ENCODE data around the gene PAK6. TPM values are rescaled to one million over a fixed set of nuclear protein-coding genes. Genes with fewer than 3 reads are reported as not detected.

Gene PAK6
- total RNA-seq, result not detected in 2 replicates

GRCh38 chr15:40238532-40239403 lies at the start of gene PAK6:
TSS of gene PAK6 (plus strand) at chr15:40239063. CDS start at chr15:40264786, 25,723 bp downstream.

GRCh38 chr15:40282869-40283614 lies 44.2 kb downstream of the PAK6 start, which contains the start of gene ANKRD63:
TSS of gene ANKRD63 (minus strand) at chr15:40283064. CDS start at chr15:40282586, 478 bp downstream.

GRCh38 chr15:40307421-40308211 lies 68.8 kb downstream of the PAK6 start, which contains the start of gene PLCB2:
TSS of gene PLCB2 (minus strand) at chr15:40307935. CDS start at chr15:40307672, 263 bp downstream.

GRCh38 chr15:40323239-40323952 lies 84.5 kb downstream of the PAK6 start, which contains the start of gene INAFM2:
TSS of gene INAFM2 (plus strand) at chr15:40323692. CDS start at chr15:40324056, 364 bp downstream.

Other genes starting within 250 kb of the PAK6 start
- 163 and 166 TPM in 2 replicates for gene SRP14, start 199.9 kb upstream of the PAK6 start, total RNA-seq
- gene BMF, start 130.2 kb upstream of the PAK6 start, total RNA-seq, result 3.2 and 3.5 TPM in 2 replicates
- 10.7 and 16.3 TPM in 2 replicates for gene BUB1B, start 78.0 kb upstream of the PAK6 start, total RNA-seq
- not detected in 2 replicates for gene ANKRD63, start 44.0 kb downstream of the PAK6 start, total RNA-seq
- not detected in 2 replicates for gene PLCB2, start 68.9 kb downstream of the PAK6 start, total RNA-seq
- gene INAFM2, start 84.6 kb downstream of the PAK6 start, total RNA-seq, result 6.1 and 6.7 TPM in 2 replicates
- gene CCDC9B, start 101.9 kb downstream of the PAK6 start, total RNA-seq, result 8.5 and 12.5 TPM in 2 replicates
- gene PHGR1, start 112.0 kb downstream of the PAK6 start, total RNA-seq, result not detected in 2 replicates
- 0.11 and 0.13 TPM in 2 replicates for gene DISP2, start 119.2 kb downstream of the PAK6 start, total RNA-seq
- gene KNSTRN, start 143.7 kb downstream of the PAK6 start, total RNA-seq, result 32.6 and 32.7 TPM in 2 replicates
- gene IVD, start 166.7 kb downstream of the PAK6 start, total RNA-seq, result 33.5 and 35.7 TPM in 2 replicates
- 5.7 and 8.1 TPM in 2 replicates for gene BAHD1, start 201.9 kb downstream of the PAK6 start, total RNA-seq
- gene CHST14, start 231.9 kb downstream of the PAK6 start, total RNA-seq, result 13.3 and 15.8 TPM in 2 replicates

Measured in articular chondrocyte of knee joint (primary cell).